GM12872 (cell line): Measurements from ENCODE around the gene AMACR.

Source experiments
- TF ChIP-seq, protein P1 (sequence below): IDR thresholded peaks from 3 replicates; pipeline ENCODE4 v1.5.1; 2011; ENCODE audit warnings: low read depth, mild to moderate bottlenecking, low read length, moderate library complexity; ENCODE audit not compliant: insufficient read depth

The AMACR gene

DNA sequence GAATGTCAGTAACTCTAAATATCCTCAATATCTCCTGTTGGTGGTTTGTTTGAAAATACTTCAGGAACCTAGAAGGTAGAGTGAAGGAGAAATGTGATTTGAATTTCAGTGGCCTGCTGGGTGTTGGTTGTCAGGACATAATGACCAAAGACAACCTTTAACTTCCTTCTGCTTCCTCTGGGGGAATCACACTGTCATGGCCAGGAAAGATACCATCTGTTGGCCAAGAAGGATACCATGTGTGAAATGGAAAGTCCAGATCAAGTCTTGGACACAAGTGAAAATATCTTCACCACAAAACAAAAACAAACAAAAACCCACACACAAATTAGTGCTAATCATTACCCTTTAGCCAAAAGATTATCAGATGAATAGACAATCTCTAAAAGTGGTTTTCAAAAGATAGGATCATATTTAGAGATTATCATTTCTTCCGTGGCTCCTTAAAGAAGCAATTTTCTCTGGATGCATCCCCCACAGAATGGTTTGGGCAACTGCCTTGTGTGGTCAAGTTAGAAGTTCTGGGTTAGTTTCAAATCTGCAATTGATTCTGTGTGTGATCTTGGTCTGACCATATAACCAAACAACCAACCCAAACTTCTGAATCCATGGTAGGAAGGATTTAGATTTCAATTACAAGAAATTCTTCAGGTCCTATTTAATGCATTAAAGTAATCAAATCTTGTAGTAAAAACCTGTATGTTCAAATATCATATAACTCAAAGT is 33.6 kb upstream of the AMACR start:
- TF ChIP-seq, protein P1, sequence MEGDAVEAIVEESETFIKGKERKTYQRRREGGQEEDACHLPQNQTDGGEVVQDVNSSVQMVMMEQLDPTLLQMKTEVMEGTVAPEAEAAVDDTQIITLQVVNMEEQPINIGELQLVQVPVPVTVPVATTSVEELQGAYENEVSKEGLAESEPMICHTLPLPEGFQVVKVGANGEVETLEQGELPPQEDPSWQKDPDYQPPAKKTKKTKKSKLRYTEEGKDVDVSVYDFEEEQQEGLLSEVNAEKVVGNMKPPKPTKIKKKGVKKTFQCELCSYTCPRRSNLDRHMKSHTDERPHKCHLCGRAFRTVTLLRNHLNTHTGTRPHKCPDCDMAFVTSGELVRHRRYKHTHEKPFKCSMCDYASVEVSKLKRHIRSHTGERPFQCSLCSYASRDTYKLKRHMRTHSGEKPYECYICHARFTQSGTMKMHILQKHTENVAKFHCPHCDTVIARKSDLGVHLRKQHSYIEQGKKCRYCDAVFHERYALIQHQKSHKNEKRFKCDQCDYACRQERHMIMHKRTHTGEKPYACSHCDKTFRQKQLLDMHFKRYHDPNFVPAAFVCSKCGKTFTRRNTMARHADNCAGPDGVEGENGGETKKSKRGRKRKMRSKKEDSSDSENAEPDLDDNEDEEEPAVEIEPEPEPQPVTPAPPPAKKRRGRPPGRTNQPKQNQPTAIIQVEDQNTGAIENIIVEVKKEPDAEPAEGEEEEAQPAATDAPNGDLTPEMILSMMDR, result no peak

DNA sequence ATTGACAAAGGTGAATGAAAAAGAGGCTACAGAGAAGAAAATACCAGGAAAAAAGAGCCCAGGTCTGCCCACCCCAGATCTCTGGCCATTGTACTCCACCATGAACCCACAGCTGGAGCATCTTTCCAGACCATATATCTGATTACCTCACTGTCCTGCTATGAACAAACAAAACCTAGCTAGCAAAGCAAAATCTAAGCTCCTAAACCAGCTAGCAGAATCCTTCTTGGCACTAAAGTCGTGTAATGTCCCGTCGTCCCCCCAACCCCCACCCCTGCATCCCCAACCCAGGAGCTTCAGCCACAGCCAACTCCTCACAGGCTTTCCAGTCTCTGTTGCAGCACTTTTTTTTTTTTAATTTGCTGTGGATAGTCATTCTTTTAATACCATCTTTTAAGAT is 32.6 kb upstream of the AMACR start:
- TF ChIP-seq, protein P1, result no peak

DNA sequence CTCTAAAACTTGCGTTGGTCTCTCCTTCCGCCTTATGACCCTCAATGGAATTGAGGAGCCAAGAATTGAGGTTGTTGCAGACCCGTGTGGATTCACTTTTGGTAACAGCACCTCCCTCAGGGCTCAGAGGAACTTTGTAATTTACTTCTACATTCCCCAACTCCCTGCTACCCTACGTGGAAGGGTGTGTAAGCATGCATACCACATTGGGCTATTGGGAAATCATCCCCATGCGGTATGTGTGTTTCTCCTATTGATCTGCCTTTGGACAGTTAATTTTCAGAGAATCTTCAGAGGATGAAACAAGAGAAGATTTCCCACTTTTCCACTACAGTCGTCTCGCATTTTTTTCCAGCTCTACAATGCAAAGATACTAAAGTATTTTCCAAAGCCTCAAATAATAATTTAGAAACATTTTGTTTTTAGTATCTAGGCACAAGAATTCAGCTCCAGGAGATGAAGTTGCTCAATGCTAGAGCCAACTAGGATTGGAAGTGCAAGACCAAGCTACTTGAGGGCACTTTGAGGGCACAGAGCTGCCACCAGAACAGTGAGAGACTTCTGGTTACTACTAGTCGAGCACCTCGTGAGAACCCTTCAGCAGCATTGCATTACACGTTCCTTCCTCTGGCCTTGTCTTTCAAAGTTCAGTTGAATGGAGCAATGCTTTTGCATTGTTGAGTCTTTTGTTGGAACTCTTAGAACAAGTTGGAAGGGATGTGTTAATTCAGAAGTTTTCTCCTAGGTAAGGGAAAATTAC is 31.7 kb upstream of the AMACR start:
- TF ChIP-seq, protein P1, result no peak

DNA sequence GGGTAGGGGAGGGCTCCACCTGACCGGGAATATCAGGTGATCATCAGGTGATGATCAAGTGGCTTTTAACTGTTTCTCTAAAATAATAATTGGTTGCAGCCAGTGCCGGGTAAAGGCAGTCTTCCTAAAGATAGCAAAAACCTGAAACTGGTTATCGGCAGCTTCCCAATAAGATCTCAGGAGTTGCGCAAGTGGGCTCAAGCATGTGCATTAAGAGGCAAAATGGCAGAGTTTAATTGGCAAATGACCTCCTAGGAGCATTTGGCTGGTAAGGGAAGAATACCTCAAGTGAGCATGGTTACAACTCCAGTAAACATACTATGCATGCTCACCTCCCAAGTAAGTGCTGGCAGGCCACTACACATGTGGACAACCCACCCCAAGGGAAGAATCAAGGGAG is 31.0 kb upstream of the AMACR start:
- TF ChIP-seq, protein P1, result no peak

DNA sequence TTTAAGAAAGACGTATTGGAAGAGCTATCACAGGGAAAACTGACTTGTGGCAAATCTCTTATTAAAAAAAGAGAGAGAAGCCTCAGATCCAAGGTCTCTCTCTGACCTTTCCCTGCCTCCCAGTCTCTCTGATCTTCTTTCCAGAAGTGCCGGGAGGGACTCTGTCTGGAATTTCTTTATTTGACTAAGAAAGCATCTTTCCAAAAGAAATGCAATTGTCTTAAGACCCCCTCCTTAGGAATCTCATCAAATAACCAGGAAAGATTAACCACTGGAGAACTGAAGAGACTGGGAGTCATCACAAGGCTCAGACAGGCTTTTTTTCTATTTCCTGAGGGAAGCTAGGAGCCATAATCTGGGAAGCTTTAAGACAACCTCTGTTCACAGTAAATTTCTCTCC is 30.5 kb upstream of the AMACR start:
- TF ChIP-seq, protein P1, result no peak

DNA sequence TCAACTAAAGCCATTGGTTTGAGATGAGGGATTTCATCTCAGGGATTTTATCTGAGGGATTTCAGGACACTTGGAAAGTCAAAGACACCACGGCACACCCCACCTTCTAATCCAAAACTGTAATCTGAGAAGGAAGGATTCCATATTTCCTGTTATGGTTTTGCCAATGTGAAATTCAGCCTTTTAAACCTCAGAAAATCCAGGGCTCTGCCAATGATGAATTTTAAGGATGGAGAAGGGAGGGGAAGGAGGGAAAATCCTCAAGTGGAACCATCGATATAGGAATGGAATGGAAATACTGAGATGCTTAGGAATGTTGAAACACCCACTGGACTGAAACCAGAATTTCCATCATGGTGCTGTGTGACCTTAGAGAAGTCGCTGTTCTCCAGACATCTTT is 29.9 kb upstream of the AMACR start:
- TF ChIP-seq, protein P1, result no peak

DNA sequence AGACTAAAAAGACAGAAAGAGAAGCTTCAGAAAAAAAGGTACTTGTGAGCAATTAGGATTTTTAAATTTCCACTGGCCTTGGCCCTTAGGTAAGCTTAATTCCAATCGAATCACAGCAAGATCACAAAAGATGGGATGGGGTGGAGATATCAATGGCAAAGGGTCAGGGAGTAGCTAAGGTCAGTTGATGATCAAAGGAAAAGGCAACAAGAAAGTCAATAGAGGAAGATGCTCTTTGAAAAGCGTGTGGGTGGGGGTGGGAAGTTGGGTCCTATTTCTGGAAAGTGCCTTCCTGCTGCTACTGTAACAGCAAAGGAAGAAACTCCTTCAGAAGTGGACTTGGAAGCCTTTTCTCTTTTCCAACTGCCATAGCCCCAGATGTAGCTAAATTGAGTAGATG is 27.9 kb upstream of the AMACR start:
- TF ChIP-seq, protein P1, result no peak
